Liver (tissue), 9 donors: ENCODE results near the gene KCNIP4. TPM values are rescaled to one million over a fixed set of nuclear protein-coding genes. Genes with fewer than 3 reads are reported as not detected.

Experiments
- DNase-seq: peaks from one replicate; pipeline ENCODE4 v3.0.0-alpha.2; 2017; ENCODE audit warnings: low spot score
- H3K27ac ChIP-seq, 2 donors: one replicate each; pipeline ENCODE4 v1.7.0; 2013; ENCODE audit warnings: inconsistent platforms in 2 of 2, low read length in 2 of 2, control low read depth in 1 of 2, low read depth in 1 of 2, mild to moderate bottlenecking in 1 of 2
- H3K27me3 ChIP-seq, 4 donors: one replicate each; pipeline versions ENCODE4 v1.6.1 to v1.7.0; 2013; ENCODE audit warnings: low read length in 3 of 4, inconsistent platforms in 1 of 4, mild to moderate bottlenecking in 1 of 4, moderate library complexity in 1 of 4; ENCODE audit not compliant: control insufficient read depth in 4 of 4, insufficient read depth in 4 of 4
- H3K36me3 ChIP-seq, 4 donors: one replicate each; pipeline versions ENCODE4 v1.6.1 to v1.7.0; 2013; ENCODE audit warnings: low read length in 3 of 4, mild to moderate bottlenecking in 3 of 4, low read depth in 1 of 4, moderate library complexity in 1 of 4; ENCODE audit not compliant: control insufficient read depth in 4 of 4, insufficient read depth in 3 of 4
- H3K4me1 ChIP-seq, 4 donors: one replicate each; pipeline versions ENCODE4 v1.6.1 to v1.7.0; 2013; ENCODE audit warnings: low read length in 3 of 4, mild to moderate bottlenecking in 3 of 4, moderate library complexity in 1 of 4; ENCODE audit not compliant: control insufficient read depth in 4 of 4, insufficient read depth in 4 of 4
- H3K4me3 ChIP-seq, 3 donors: one replicate each; pipeline versions ENCODE4 v1.6.1 to v1.7.0; 2013; ENCODE audit warnings: low read length in 3 of 3, control low read depth in 1 of 3, low read depth in 1 of 3, mild to moderate bottlenecking in 1 of 3
- H3K9ac ChIP-seq, 2 donors: one replicate each; pipeline ENCODE4 v1.7.0; 2013; ENCODE audit warnings: low read length in 2 of 2, mild to moderate bottlenecking in 2 of 2, moderate library complexity in 2 of 2, control low read depth in 1 of 2, low read depth in 1 of 2
- H3K9me3 ChIP-seq, 4 donors: one replicate each; pipeline versions ENCODE4 v1.6.1 to v1.7.0; 2013; ENCODE audit warnings: low read length in 3 of 4; ENCODE audit not compliant: control insufficient read depth in 4 of 4
- ATF3 ChIP-seq: IDR thresholded peaks from 2 replicates; pipeline ENCODE4 v1.6.1; 2016; ENCODE audit warnings: antibody characterized with exemption
- CTCF ChIP-seq: fragments of 150-350 bp; IDR thresholded peaks from 2 replicates; pipeline ENCODE4 v1.5.1; 2017; ENCODE audit warnings: improper control_type of control experiment, low read depth, low read length; ENCODE audit not compliant: missing input control
- EGR1 ChIP-seq, 2 donors: IDR thresholded peaks; 2 replicates each; pipeline ENCODE4 v1.6.1; 2016 to 2018; ENCODE audit warnings: antibody characterized with exemption in 2 of 2, low read depth in 2 of 2
- FOXA1 ChIP-seq: IDR thresholded peaks from 2 replicates; pipeline ENCODE4 v1.6.1; 2016; ENCODE audit warnings: antibody characterized with exemption
- FOXA2 ChIP-seq: IDR thresholded peaks from 2 replicates; pipeline ENCODE4 v1.6.1; 2016; ENCODE audit warnings: antibody characterized with exemption
- GABPA ChIP-seq, 2 donors: IDR thresholded peaks in 1 of 2; conservative IDR thresholded peaks in 1 of 2; 2 replicates each; pipeline ENCODE4 v1.6.1; 2016; ENCODE audit warnings: antibody characterized with exemption in 2 of 2, mild to moderate bottlenecking in 1 of 2, moderate library complexity in 1 of 2
- HNF4A ChIP-seq, 2 donors: conservative IDR thresholded peaks; 2 replicates each; pipeline ENCODE4 v1.6.1; 2016; ENCODE audit warnings: antibody characterized with exemption in 2 of 2, mild to moderate bottlenecking in 2 of 2
- HNF4G ChIP-seq: IDR thresholded peaks from 2 replicates; pipeline ENCODE4 v1.6.1; 2016; ENCODE audit warnings: antibody characterized with exemption
- JUND ChIP-seq, 2 donors: IDR thresholded peaks; 2 replicates each; pipeline ENCODE4 v1.6.1; 2016; ENCODE audit warnings: antibody characterized with exemption in 2 of 2
- MAX ChIP-seq: IDR thresholded peaks from 2 replicates; pipeline ENCODE4 v1.6.1; 2016; ENCODE audit warnings: antibody characterized with exemption
- NR2F2 ChIP-seq: IDR thresholded peaks from 2 replicates; pipeline ENCODE4 v1.6.1; 2016; ENCODE audit warnings: antibody characterized with exemption
- REST ChIP-seq: IDR thresholded peaks from 2 replicates; pipeline ENCODE4 v1.6.1; 2016; ENCODE audit warnings: antibody characterized with exemption, mild to moderate bottlenecking
- RXRA ChIP-seq, 2 donors: IDR thresholded peaks; 2 replicates each; pipeline ENCODE4 v1.6.1; 2017 to 2018; ENCODE audit warnings: antibody characterized with exemption in 2 of 2, mild to moderate bottlenecking in 1 of 2
- TAF1 ChIP-seq: conservative IDR thresholded peaks from 2 replicates; pipeline ENCODE4 v1.6.1; 2016; ENCODE audit warnings: antibody characterized with exemption, mild to moderate bottlenecking
- YY1 ChIP-seq: IDR thresholded peaks from 2 replicates; pipeline ENCODE4 v1.6.1; 2016; ENCODE audit warnings: antibody characterized with exemption, mild to moderate bottlenecking
- ZBTB33 ChIP-seq: IDR thresholded peaks from 2 replicates; pipeline ENCODE4 v1.6.1; 2016; ENCODE audit warnings: antibody characterized with exemption
- WGBS: extraction: QIAGEN DNeasy Blood & Tissue Kit; methylation state at CpG from one replicate; pipeline ENCODE4 v1.1.7; 2013; 5-methylcytosine and 5-hydroxymethylcytosine counted together
- polyA plus RNA-seq, 2 donors: library from polyadenylated mRNA; stranded (reverse) in 1 of 2; unstranded in 1 of 2; fragments of 200-250 nt in 1 of 2; fragments of >200 nt in 1 of 2; fragmentation: Nextera tagmentation in 1 of 2; extraction: Ambion mirVana in 1 of 2; gene quantifications; one replicate each; pipeline versions ENCODE4 v1.2.1 to v1.2.3, GENCODE V29; 2013 to 2015
- total RNA-seq, 2 donors: library from RNA; depleted of rRNA; stranded (reverse); fragments of >200 nt; gene quantifications; one replicate each; pipeline ENCODE4 v1.2.3, GENCODE V29; 2014
- donor health status: healthy.
- donor health status: healthy.
- donor health status: healthy.
- donor health status: healthy.
- donor health status: healthy.

KCNIP4 gene
- total and polyA plus RNA-seq, 4 donors: 0.08 to 0.14 TPM; not detected in 2

- H3K36me3 ChIP-seq: no peaks in the 10 kb centered on the region
- DNase-seq: no peak
- TF ChIP-seq ATF3 (no peak), HNF4G (no peak), GABPA (IDR thresholded peaks at IDR 0.05 in 1 of 2, conservative IDR thresholded peaks at IDR 0.05 in 1 of 2) (no peak), MAX (no peak), EGR1 (IDR thresholded peaks at IDR 0.05; ENCODE audit: low read depth in 2 of 2) (no peak), RXRA (IDR thresholded peaks at IDR 0.05) (no peak), NR2F2 (no peak), CTCF (no peak), ZBTB33 (no peak), HNF4A (conservative IDR thresholded peaks at IDR 0.05) (no peak)
- no peak overlapping the region for H3K9ac ChIP-seq
- H3K4me1 ChIP-seq: no peaks in the 10 kb centered on the region
- H3K27me3 ChIP-seq: no peaks in the 10 kb centered on the region
- H3K9me3 ChIP-seq: no peaks in the 10 kb centered on the region
- H3K27ac ChIP-seq: no peak overlapping the region
- H3K4me3 ChIP-seq: no peak overlapping the region
These were observed 238.8 kb downstream of the KCNIP4 start for GRCh38 chr4:21709761-21710160.

GRCh38 chr4:21709031-21709430 is 239.5 kb downstream of the KCNIP4 start:
- 81% methylated on average over 1 of the region's 1 CpG for WGBS
- Histone ChIP-seq H3K9me3 (no peaks in the 10 kb centered on the region), H3K36me3 (no peaks in the 10 kb centered on the region), H3K4me3 (no peak overlapping the region), H3K27me3 (no peaks in the 10 kb centered on the region), H3K4me1 (no peaks in the 10 kb centered on the region), H3K27ac (no peak overlapping the region), H3K9ac (no peak overlapping the region)
- no peak for TF ChIP-seq RXRA (IDR thresholded peaks at IDR 0.05)
- TF ChIP-seq FOXA2: no peak
- TF ChIP-seq HNF4A (conservative IDR thresholded peaks at IDR 0.05): no peak
- no peak for TF ChIP-seq FOXA1
- TF ChIP-seq CTCF: no peak
- no peak for TF ChIP-seq JUND (IDR thresholded peaks at IDR 0.05)
- no peak for TF ChIP-seq HNF4G
- no peak for TF ChIP-seq GABPA (IDR thresholded peaks at IDR 0.05 in 1 of 2, conservative IDR thresholded peaks at IDR 0.05 in 1 of 2)
- no peak for TF ChIP-seq MAX
- TF ChIP-seq REST: no peak
- TF ChIP-seq ATF3: no peak
- no peak for TF ChIP-seq TAF1
- no peak for TF ChIP-seq YY1
- DNase-seq: no peak
